CD4-positive, CD25-positive, alpha-beta regulatory T cell (primary cell): Measurements from ENCODE around the gene NVL. TPM values are rescaled to one million over a fixed set of nuclear protein-coding genes. Genes with fewer than 3 reads are reported as not detected.

Source experiments
- ATAC-seq, 2 donors: fragments of 150-1000 bp; cut with Tn5 transposase; one replicate each; pipeline ENCODE4 v1.10.0; 2021; ENCODE audit warnings: low read depth in 2 of 2, moderate number of reproducible peaks in 2 of 2, moderate library complexity in 1 of 2
- DNase-seq, 3 donors: peaks; one replicate each; pipeline versions ENCODE4 v3.0.0 to v3.0.0-alpha.2; 2012 to 2022; ENCODE audit warnings: mixed read lengths in 1 of 3
- H3K27ac ChIP-seq: one replicate; pipeline ENCODE4 v1.7.0; 2013; ENCODE audit warnings: mild to moderate bottlenecking, low read length; ENCODE audit not compliant: insufficient read depth, poor library complexity, severe bottlenecking
- H3K27me3 ChIP-seq: one replicate; pipeline ENCODE4 v1.7.0; 2013; ENCODE audit warnings: low read length; ENCODE audit not compliant: control insufficient read depth, insufficient read depth
- H3K36me3 ChIP-seq: one replicate; pipeline ENCODE4 v1.7.0; 2013; ENCODE audit warnings: mild to moderate bottlenecking, low read length, moderate library complexity; ENCODE audit not compliant: control insufficient read depth, insufficient read depth
- H3K4me1 ChIP-seq: 2 replicates; pipeline ENCODE4 v1.7.0; 2013; ENCODE audit warnings: mild to moderate bottlenecking, low read length; ENCODE audit not compliant: insufficient read depth, control insufficient read depth, poor library complexity, severe bottlenecking
- H3K4me3 ChIP-seq: one replicate; pipeline ENCODE4 v1.7.0; 2013; ENCODE audit warnings: low read depth, mild to moderate bottlenecking, low read length, moderate library complexity
- H3K9me3 ChIP-seq, 2 experiments: 1 replicate in 1 of 2; 2 replicates in 1 of 2; pipeline ENCODE4 v1.7.0; 2013; ENCODE audit warnings: low read length in 2 of 2, mild to moderate bottlenecking in 1 of 2, moderate library complexity in 1 of 2; ENCODE audit not compliant: control insufficient read depth in 2 of 2
- H3K27ac Mint-ChIP-seq, 3 donors: one replicate each; pipeline ENCODE4 v1.8.0; 2020 to 2022; ENCODE audit warnings: mild to moderate bottlenecking in 3 of 3, mixed read lengths in 3 of 3, moderate library complexity in 2 of 3
- H3K27me3 Mint-ChIP-seq: one replicate; pipeline ENCODE4 v1.8.0; 2022; ENCODE audit warnings: mild to moderate bottlenecking, mixed read lengths
- H3K36me3 Mint-ChIP-seq: one replicate; pipeline ENCODE4 v1.8.0; 2020; ENCODE audit warnings: mixed read lengths
- H3K4me1 Mint-ChIP-seq, 4 donors: one replicate each; pipeline ENCODE4 v1.8.0; 2020 to 2022; ENCODE audit warnings: mixed read lengths in 4 of 4, mild to moderate bottlenecking in 1 of 4
- H3K4me3 Mint-ChIP-seq, 4 donors: one replicate each; pipeline ENCODE4 v1.8.0; 2020 to 2022; ENCODE audit warnings: mild to moderate bottlenecking in 4 of 4, mixed read lengths in 4 of 4, moderate library complexity in 3 of 4
- H3K9me3 Mint-ChIP-seq, 7 donors: one replicate each; pipeline ENCODE4 v1.8.0; 2020 to 2022; ENCODE audit warnings: mixed read lengths in 7 of 7, mild to moderate bottlenecking in 3 of 7, moderate library complexity in 2 of 7
- polyA plus RNA-seq, 4 donors: library from polyadenylated mRNA; unstranded; fragments of 300-500 nt; fragmentation: Illumina TruSeq; gene quantifications; one replicate each; pipeline ENCODE4 v1.2.3, GENCODE V29; 2021
- total RNA-seq: library from RNA; stranded (reverse); gene quantifications from one replicate; pipeline ENCODE4 v1.2.3, GENCODE V29; 2022

Gene NVL
- total and polyA plus RNA-seq, 5 donors from 2014 or later, result 9.0 to 40.2 (median 15.9) TPM

DNA sequence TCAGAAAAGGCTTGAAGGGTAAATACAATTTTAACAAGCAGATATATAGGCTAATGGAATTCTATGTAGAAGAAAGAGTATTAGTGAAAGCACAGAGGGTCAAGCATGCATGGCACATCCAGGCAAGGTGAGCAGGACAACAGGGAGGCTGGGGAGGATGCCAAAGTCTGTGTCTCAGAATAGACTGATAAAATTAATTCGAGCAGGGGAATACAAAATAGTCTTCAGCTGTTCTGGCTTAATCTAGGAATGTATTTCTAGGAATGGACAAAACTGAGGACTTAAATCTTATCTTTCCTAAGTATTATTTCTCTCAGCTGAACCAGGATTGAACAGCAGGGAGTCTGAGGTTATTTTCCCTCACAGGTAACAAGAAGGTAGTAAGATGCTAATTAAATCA, 35.2 kb downstream of the NVL start:
- Histone ChIP-seq H3K27ac (no peak overlapping the region), H3K4me1 (no peaks in the 10 kb centered on the region), H3K36me3 (peaks cover 75% of the 10 kb centered on the region), H3K9me3 (no peaks in the 10 kb centered on the region), H3K4me3 (no peak overlapping the region), H3K27me3 (no peaks in the 10 kb centered on the region)
- Mint-ChIP-seq H3K4me1 (peaks cover 0 to 14% (median 1%) of the 10 kb centered on the region in 4 donors), H3K4me3 (no peak overlapping the region), H3K9me3 (peaks cover 0 to 1% (median 0%) of the 10 kb centered on the region in 7 donors), H3K27me3 (no peaks in the 10 kb centered on the region), H3K27ac (peak overlapping the region in 1 of 3 donors; percentile 36), H3K36me3 (peaks cover 42% of the 10 kb centered on the region)
- DNase-seq, result no peak
- no peak for ATAC-seq

GRCh38 chr1:224292419-224292818, 37.6 kb downstream of the NVL start:
- H3K36me3 Mint-ChIP-seq, result peaks cover 38% of the 10 kb centered on the region
- no peak overlapping the region for H3K4me3 Mint-ChIP-seq
- H3K4me1 ChIP-seq, result no peaks in the 10 kb centered on the region
- no peak for ATAC-seq
- no peak for DNase-seq
- peaks cover 66% of the 10 kb centered on the region for H3K36me3 ChIP-seq
- no peak overlapping the region for H3K27ac Mint-ChIP-seq
- no peaks in the 10 kb centered on the region for H3K27me3 Mint-ChIP-seq
- no peak overlapping the region for H3K27ac ChIP-seq
- no peaks in the 10 kb centered on the region for H3K27me3 ChIP-seq
- H3K4me3 ChIP-seq, result no peak overlapping the region
- H3K4me1 Mint-ChIP-seq, result peaks cover 0 to 14% (median under 1%) of the 10 kb centered on the region in 4 donors
- H3K9me3 Mint-ChIP-seq, result no peaks in the 10 kb centered on the region
- no peaks in the 10 kb centered on the region for H3K9me3 ChIP-seq

- Histone ChIP-seq H3K4me3 (no peak overlapping the region), H3K36me3 (peaks cover 67% of the 10 kb centered on the region), H3K4me1 (no peaks in the 10 kb centered on the region), H3K27ac (no peak overlapping the region), H3K27me3 (no peaks in the 10 kb centered on the region), H3K9me3 (no peaks in the 10 kb centered on the region)
- Mint-ChIP-seq H3K27me3 (no peaks in the 10 kb centered on the region), H3K36me3 (peaks cover 33% of the 10 kb centered on the region), H3K4me1 (peaks cover 0 to 8% (median under 1%) of the 10 kb centered on the region in 4 donors), H3K27ac (peak overlapping the region in 1 of 3 donors; percentile 56), H3K4me3 (no peak overlapping the region), H3K9me3 (no peaks in the 10 kb centered on the region)
- DNase-seq (no peak), ATAC-seq (no peak)
These were observed 40.6 kb downstream of the NVL start for GRCh38 chr1:224289396-224289795.

DNA sequence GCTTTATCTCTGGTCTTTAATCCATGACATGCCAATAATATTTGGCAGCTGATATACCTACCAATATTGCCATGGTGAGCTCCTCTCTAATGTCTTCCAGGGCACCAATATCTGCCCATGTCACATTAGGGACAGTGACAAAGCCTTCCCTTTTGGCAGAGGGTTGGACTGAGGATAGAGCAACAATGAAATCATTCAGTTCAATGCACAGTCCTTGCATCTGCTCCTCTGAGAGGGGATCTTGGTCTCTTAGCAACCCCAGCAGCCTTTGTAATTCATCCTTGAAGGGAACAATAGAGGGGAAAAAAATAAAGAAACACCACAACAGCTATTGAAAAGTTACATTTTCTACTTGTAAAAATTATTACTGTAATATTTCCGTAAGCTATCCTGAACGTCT, 42.3 kb downstream of the NVL start:
- Histone ChIP-seq H3K27me3 (no peaks in the 10 kb centered on the region), H3K27ac (no peak overlapping the region), H3K4me1 (no peaks in the 10 kb centered on the region), H3K36me3 (peaks cover 56% of the 10 kb centered on the region), H3K9me3 (no peaks in the 10 kb centered on the region), H3K4me3 (no peak overlapping the region)
- no peaks in the 10 kb centered on the region for H3K27me3 Mint-ChIP-seq
- DNase-seq, result no peak
- H3K36me3 Mint-ChIP-seq, result peaks cover 26% of the 10 kb centered on the region
- no peak for ATAC-seq
- H3K4me1 Mint-ChIP-seq, result peaks cover 0 to 5% (median under 1%) of the 10 kb centered on the region in 4 donors
- H3K27ac Mint-ChIP-seq, result peak overlapping the region in 1 of 3 donors; percentile 31
- no peaks in the 10 kb centered on the region for H3K9me3 Mint-ChIP-seq
- H3K4me3 Mint-ChIP-seq, result no peak overlapping the region

DNA sequence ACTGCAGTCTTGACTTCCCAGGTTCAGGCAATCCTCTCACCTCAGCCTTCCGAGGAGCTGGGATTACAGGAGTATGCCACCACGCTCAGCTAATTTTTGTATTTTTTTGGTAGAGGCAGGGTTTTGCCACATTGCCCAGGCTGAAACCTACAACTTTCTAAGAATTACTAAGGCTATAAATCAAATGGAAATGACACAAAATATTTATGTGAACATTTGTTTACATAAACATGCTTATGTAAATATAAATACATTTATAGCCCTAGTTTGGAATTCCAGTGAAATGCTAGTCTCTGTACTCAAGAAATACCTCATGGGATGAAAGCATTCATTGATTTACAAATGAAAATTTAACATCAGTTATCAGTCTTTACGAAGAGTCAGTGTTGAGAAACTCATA, 47.8 kb downstream of the NVL start:
- Mint-ChIP-seq H3K9me3 (no peaks in the 10 kb centered on the region), H3K4me1 (peaks cover 0 to 5% (median 3%) of the 10 kb centered on the region in 4 donors), H3K36me3 (peaks cover 26% of the 10 kb centered on the region), H3K27me3 (no peaks in the 10 kb centered on the region), H3K27ac (peak overlapping the region in 1 of 3 donors; percentile 4), H3K4me3 (no peak overlapping the region)
- H3K4me1 ChIP-seq, result no peaks in the 10 kb centered on the region
- ATAC-seq (no peak), DNase-seq (no peak)
- peaks cover 53% of the 10 kb centered on the region for H3K36me3 ChIP-seq
- H3K27ac ChIP-seq, result no peak overlapping the region
- H3K27me3 ChIP-seq, result no peaks in the 10 kb centered on the region
- H3K9me3 ChIP-seq, result no peaks in the 10 kb centered on the region
- H3K4me3 ChIP-seq, result no peak overlapping the region

GRCh38 chr1:224276771-224277487, 53.0 kb downstream of the NVL start:
- Mint-ChIP-seq H3K4me3 (no peak overlapping the region), H3K4me1 (peaks cover 0 to 9% (median 6%) of the 10 kb centered on the region in 4 donors), H3K36me3 (peaks cover 32% of the 10 kb centered on the region), H3K27me3 (no peaks in the 10 kb centered on the region), H3K27ac (peak overlapping the region in 2 of 3 donors; percentile 4 to 39), H3K9me3 (no peaks in the 10 kb centered on the region)
- Histone ChIP-seq H3K27me3 (no peaks in the 10 kb centered on the region), H3K9me3 (no peaks in the 10 kb centered on the region), H3K4me3 (no peak overlapping the region), H3K36me3 (peaks cover 39% of the 10 kb centered on the region), H3K27ac (no peak overlapping the region), H3K4me1 (no peaks in the 10 kb centered on the region)
- ATAC-seq (no peak), DNase-seq (no peak)

- no peak overlapping the region for H3K27ac ChIP-seq
These were observed 54.9 kb downstream of the NVL start for GRCh38 chr1:224274970-224275626.

More at GRCh38 chr1:224274970-224275626, 54.9 kb downstream of the NVL start:
- no peak for ATAC-seq
- Mint-ChIP-seq H3K27me3 (no peaks in the 10 kb centered on the region), H3K9me3 (no peaks in the 10 kb centered on the region), H3K4me1 (peaks cover 0 to 9% (median 6%) of the 10 kb centered on the region in 4 donors), H3K27ac (peak overlapping the region in 2 of 3 donors; percentile 5 to 23), H3K4me3 (no peak overlapping the region), H3K36me3 (peaks cover 23% of the 10 kb centered on the region)
- H3K4me1 ChIP-seq, result no peaks in the 10 kb centered on the region
- H3K4me3 ChIP-seq, result no peak overlapping the region
- peaks cover 28% of the 10 kb centered on the region for H3K36me3 ChIP-seq
- DNase-seq, result no peak
- H3K27me3 ChIP-seq, result no peaks in the 10 kb centered on the region
- no peaks in the 10 kb centered on the region for H3K9me3 ChIP-seq
